B cell (primary cell): ENCODE measurements around the gene CMIP. TPM values are rescaled to one million over a fixed set of nuclear protein-coding genes. Genes with fewer than 3 reads are reported as not detected.

Experiments used
- ATAC-seq: fragments of 200-7000 bp; cut with Tn5 transposase; one replicate; pipeline ENCODE4 v1.10.0; 2021; ENCODE audit warnings: low read depth, mild to moderate bottlenecking, moderate number of reproducible peaks, moderate library complexity
- CTCF ChIA-PET: fragments of 350-600 bp; sonication (Branson Sonifier 250); formaldehyde crosslinking; loops from one replicate; lab custom pipeline; 2021; ENCODE audit warnings: antibody characterized with exemption, inconsistent platforms; lab: Charles Lee
- POLR2A ChIA-PET: fragments of 350-600 bp; sonication (Branson Sonifier 250); formaldehyde crosslinking; loops from one replicate; lab custom pipeline; 2021; ENCODE audit warnings: antibody characterized with exemption; lab: Charles Lee
- DNase-seq: peaks from one replicate; pipeline ENCODE4 v3.0.0; 2013
- H2AFZ ChIP-seq: 2 replicates; pipeline ENCODE4 v1.6.1; 2012; ENCODE audit warnings: mild to moderate bottlenecking, low read depth, low read length; ENCODE audit not compliant: insufficient read depth, poor library complexity, severe bottlenecking
- H3K27ac ChIP-seq, 2 donors: 1 replicate in 1 of 2; 2 replicates in 1 of 2; pipeline ENCODE4 v1.5.1; 2012 to 2013; ENCODE audit warnings: low read length in 2 of 2, mild to moderate bottlenecking in 2 of 2, moderate library complexity in 1 of 2
- H3K27me3 ChIP-seq, 4 experiments: fragments of 200-600 bp in 1 of 4; sonication (generic) in 1 of 4; replicated peaks in 1 of 4; 1 replicate in 2 of 4; 2 replicates in 2 of 4; pipeline versions ENCODE4 v1.6.1 to v1.7.0; 2013 to 2016; ENCODE audit warnings: low read length in 3 of 4, mild to moderate bottlenecking in 2 of 4, mixed read lengths in 1 of 4, moderate library complexity in 1 of 4; ENCODE audit not compliant: insufficient read depth in 4 of 4, control insufficient read depth in 3 of 4; ENCODE audit errors: control extremely low read depth in 1 of 4
- H3K36me3 ChIP-seq, 2 experiments: replicated peaks in 1 of 2; 1 replicate in 1 of 2; 2 replicates in 1 of 2; pipeline versions ENCODE4 v1.6.1 to v1.7.1; 2013; ENCODE audit warnings: low read length in 1 of 2; ENCODE audit not compliant: insufficient read depth in 2 of 2, control insufficient read depth in 1 of 2; ENCODE audit errors: control extremely low read depth in 1 of 2, extremely low read depth in 1 of 2
- H3K4me1 ChIP-seq, 2 donors: fragments of 200-600 bp in 1 of 2; sonication (generic) in 1 of 2; 1 replicate in 1 of 2; 2 replicates in 1 of 2; pipeline versions ENCODE4 v1.5.1 to v1.6.1; 2013 to 2017; ENCODE audit warnings: low read length in 2 of 2; ENCODE audit not compliant: control insufficient read depth in 2 of 2, insufficient read depth in 2 of 2
- H3K4me2 ChIP-seq: replicated peaks from 2 replicates; pipeline ENCODE3; 2012; ENCODE audit warnings: mild to moderate bottlenecking, low read depth, low read length; ENCODE audit not compliant: poor library complexity, severe bottlenecking
- H3K4me3 ChIP-seq, 5 experiments: fragments of 200-600 bp in 1 of 5; sonication (generic) in 1 of 5; 1 replicate in 3 of 5; 2 replicates in 2 of 5; pipeline versions ENCODE4 v1.5.1 to v1.7.0; 2011 to 2016; ENCODE audit warnings: low read length in 4 of 5, mild to moderate bottlenecking in 4 of 5, low read depth in 2 of 5, control low read depth in 1 of 5, moderate library complexity in 1 of 5; ENCODE audit not compliant: insufficient read depth in 1 of 5; ENCODE audit errors: control extremely low read depth in 1 of 5, extremely low read depth in 1 of 5
- H3K79me2 ChIP-seq: fragments of 200-600 bp; sonication (generic); one replicate; pipeline ENCODE4 v1.6.0; 2016; ENCODE audit warnings: low read length; ENCODE audit not compliant: control insufficient read depth, insufficient read depth
- H3K9ac ChIP-seq: fragments of 200-600 bp; sonication (generic); 2 replicates; pipeline ENCODE4 v1.6.1; 2017; ENCODE audit warnings: mild to moderate bottlenecking, low read length, moderate library complexity
- H3K9me3 ChIP-seq, 3 donors: one replicate each; pipeline versions ENCODE4 v1.6.1 to v1.7.1; 2013; ENCODE audit warnings: low read length in 2 of 3; ENCODE audit not compliant: control insufficient read depth in 2 of 3, insufficient read depth in 1 of 3; ENCODE audit errors: control extremely low read depth in 1 of 3
- H4K20me1 ChIP-seq: 2 replicates; pipeline ENCODE4 v1.6.0; 2012; ENCODE audit warnings: mild to moderate bottlenecking, low read length; ENCODE audit not compliant: insufficient read depth, control insufficient read depth, poor library complexity, severe bottlenecking
- H3K27ac Mint-ChIP-seq: one replicate; pipeline ENCODE4 v1.8.0; 2021; ENCODE audit warnings: mixed read lengths
- H3K27me3 Mint-ChIP-seq: one replicate; pipeline ENCODE4 v1.8.0; 2021; ENCODE audit warnings: mixed read lengths
- H3K4me1 Mint-ChIP-seq: one replicate; pipeline ENCODE4 v1.8.0; 2021; ENCODE audit warnings: mixed read lengths
- H3K4me3 Mint-ChIP-seq: one replicate; pipeline ENCODE4 v1.8.0; 2021; ENCODE audit warnings: mixed read lengths
- H3K9me3 Mint-ChIP-seq: one replicate; pipeline ENCODE4 v1.8.0; 2022; ENCODE audit warnings: mixed read lengths; ENCODE audit not compliant: insufficient read depth
- CTCF ChIP-seq: fragments of 200-600 bp; IDR thresholded peaks from one replicate; pipeline ENCODE4 v1.8.0; 2022; ENCODE audit warnings: antibody characterized with exemption, mild to moderate bottlenecking
- EZH2 ChIP-seq: IDR thresholded peaks from 2 replicates; pipeline ENCODE4 v1.6.1; 2012; ENCODE audit warnings: borderline replicate concordance, low read depth, mild to moderate bottlenecking, moderate library complexity, low read length; ENCODE audit not compliant: insufficient read depth, poor library complexity, severe bottlenecking
- WGBS: methylation state at CpG from one replicate; pipeline ENCODE4 v1.1.5; 2013; ENCODE audit warnings: missing lambda C conversion rate; ENCODE audit not compliant: insufficient coverage; 5-methylcytosine and 5-hydroxymethylcytosine counted together
- intact Hi-C: fragments of 100-400 bp; cut with micrococcal nuclease; formaldehyde crosslinking; loops from one replicate; pipeline ENCODE4 v1.10.0; 2022
- polyA plus RNA-seq: library from polyadenylated mRNA; depleted of rRNA; stranded (reverse); fragments of >200 nt; gene quantifications from 2 replicates; pipeline ENCODE4 v1.2.3, GENCODE V29; 2012
- total RNA-seq, 2 donors: library from RNA; stranded (reverse); fragments of 120-200 nt in 1 of 2; gene quantifications; 1 replicate in 1 of 2; 2 replicates in 1 of 2; pipeline versions ENCODE4 v1.2.3 to v1.2.4, GENCODE V29; 2013 to 2022

CMIP gene
- total and polyA plus RNA-seq, 2 donors (not counting 1 experiment from before 2014, with no cell fraction given): 27.1 to 155 TPM

- H3K9me3 Mint-ChIP-seq: no peaks in the 10 kb centered on the region
- Histone ChIP-seq H3K4me3 (no peak overlapping the region), H3K9me3 (peaks cover 0 to 4% (median 0%) of the 10 kb centered on the region in 3 donors), H3K36me3 (peaks cover 4 to 10% of the 10 kb centered on the region in 2 experiments), H3K27me3 (no peaks in the 10 kb centered on the region), H3K4me2 (no peak overlapping the region), H3K27ac (no peak overlapping the region), H3K9ac (no peak overlapping the region), H2AFZ (no peak overlapping the region), H3K4me1 (no peaks in the 10 kb centered on the region), H3K79me2 (peaks cover 94% of the 10 kb centered on the region), H4K20me1 (peaks cover 68% of the 10 kb centered on the region)
- POLR2A ChIA-PET: interaction anchor here (0.7 kb wide), 1 partner anchor 195 kb away, joined by 4 read pairs; no protein-coding TSS in a partner anchor
- CTCF ChIA-PET: interaction anchor here (0.7 kb wide), 1 partner anchor 11 kb away, joined by 3 read pairs; no protein-coding TSS in a partner anchor
- no peak overlapping the region for H3K27ac Mint-ChIP-seq
- no peak for ATAC-seq
- no peak overlapping the region for H3K4me3 Mint-ChIP-seq
- TF ChIP-seq CTCF: no peak
- no peak for TF ChIP-seq EZH2
- peaks cover 40% of the 10 kb centered on the region for H3K4me1 Mint-ChIP-seq
- no peaks in the 10 kb centered on the region for H3K27me3 Mint-ChIP-seq
- WGBS: 86% methylated on average over 12 of the region's 15 CpGs
- DNase-seq: no peak
- intact Hi-C loops: no loop called here
Measured at GRCh38 chr16:81635063-81635937, 190.7 kb downstream of the CMIP start.
